SK-N-SH treated with all-trans-retinoic acid at 6 μM for 48 hours (cell line): ENCODE results near the gene SNTN.

Experiments
- ATAC-seq: fragments of 200-7000 bp; cut with Tn5 transposase; 3 replicates; pipeline ENCODE4 v1.9.1; 2020; ENCODE audit warnings: mild to moderate bottlenecking, moderate library complexity
- ARNTL ChIP-seq: fragments of 450-650 bp; formaldehyde crosslinking; IDR thresholded peaks from 2 replicates; pipeline ENCODE4 v1.5.0; 2020; ENCODE audit warnings: low read depth, mild to moderate bottlenecking, moderate library complexity, borderline replicate concordance
- BACH2 ChIP-seq: fragments of 250-450 bp; sonication (Bioruptor Pico); IDR thresholded peaks from 2 replicates; pipeline ENCODE4 v1.9.0; 2021; ENCODE audit warnings: mild to moderate bottlenecking, borderline replicate concordance
- CSDC2 ChIP-seq: fragments of 250-450 bp; sonication (Bioruptor Pico); IDR thresholded peaks from 2 replicates; pipeline ENCODE4 v1.5.0; 2020; ENCODE audit warnings: mild to moderate bottlenecking, moderate library complexity
- CSRNP3 ChIP-seq: fragments of 250-450 bp; sonication (Bioruptor Pico); IDR thresholded peaks from 2 replicates; pipeline ENCODE4 v1.5.1; 2021; ENCODE audit warnings: mild to moderate bottlenecking, moderate library complexity
- ESRRG ChIP-seq: fragments of 250-450 bp; sonication (Bioruptor Pico); IDR thresholded peaks from 2 replicates; pipeline ENCODE4 v1.6.1; 2021; ENCODE audit warnings: mild to moderate bottlenecking
- GLIS3 ChIP-seq: fragments of 250-450 bp; sonication (Bioruptor Pico); IDR thresholded peaks from 2 replicates; pipeline ENCODE4 v1.5.0; 2020; ENCODE audit warnings: mild to moderate bottlenecking, moderate library complexity
- ISL1 ChIP-seq: fragments of 250-450 bp; sonication (Bioruptor Pico); IDR thresholded peaks from 2 replicates; pipeline ENCODE4 v2.1.2; 2022; ENCODE audit warnings: mild to moderate bottlenecking, moderate library complexity
- OSR1 ChIP-seq: fragments of 250-450 bp; sonication (Bioruptor Pico); IDR thresholded peaks from 2 replicates; pipeline ENCODE4 v1.8.0; 2022; ENCODE audit warnings: moderate library complexity, mild to moderate bottlenecking, inconsistent platforms
- PATZ1 ChIP-seq: fragments of 250-450 bp; sonication (Bioruptor Pico); IDR thresholded peaks from 2 replicates; pipeline ENCODE4 v1.8.0; 2020; ENCODE audit warnings: mild to moderate bottlenecking, moderate library complexity, borderline replicate concordance
- PPARA ChIP-seq: fragments of 250-450 bp; sonication (Bioruptor Pico); IDR thresholded peaks from 2 replicates; pipeline ENCODE4 v1.5.0; 2020; ENCODE audit warnings: mild to moderate bottlenecking, borderline replicate concordance
- RARB ChIP-seq: fragments of 250-450 bp; sonication (Bioruptor Pico); IDR thresholded peaks from 2 replicates; pipeline ENCODE4 v1.8.0; 2021; ENCODE audit warnings: mild to moderate bottlenecking, moderate library complexity
- SNAI2 ChIP-seq: fragments of 250-450 bp; sonication (Bioruptor Pico); IDR thresholded peaks from 2 replicates; pipeline ENCODE4 v1.5.0; 2020; ENCODE audit warnings: mild to moderate bottlenecking, moderate library complexity
- TCF4 ChIP-seq: fragments of 250-450 bp; sonication (Bioruptor Pico); IDR thresholded peaks from 2 replicates; pipeline ENCODE4 v1.8.0; 2021; ENCODE audit warnings: mild to moderate bottlenecking, moderate library complexity, borderline replicate concordance
- TOX ChIP-seq: fragments of 250-450 bp; sonication (Bioruptor Pico); IDR thresholded peaks from 2 replicates; pipeline ENCODE4 v1.8.0; 2021; ENCODE audit warnings: mild to moderate bottlenecking, moderate library complexity, borderline replicate concordance
- TSHZ2 ChIP-seq: fragments of 250-450 bp; sonication (Bioruptor Pico); IDR thresholded peaks from 2 replicates; pipeline ENCODE4 v1.5.0; 2020; ENCODE audit warnings: mild to moderate bottlenecking, moderate library complexity
- ZC3H10 ChIP-seq: fragments of 250-450 bp; sonication (Bioruptor Pico); IDR thresholded peaks from 2 replicates; pipeline ENCODE4 v1.5.1; 2021; ENCODE audit warnings: mild to moderate bottlenecking, moderate library complexity
- ZFP3 ChIP-seq: fragments of 250-450 bp; sonication (Bioruptor Pico); IDR thresholded peaks from 2 replicates; pipeline ENCODE4 v1.5.0; 2020; ENCODE audit warnings: mild to moderate bottlenecking, moderate library complexity
- ZFP30 ChIP-seq: fragments of 450-650 bp; formaldehyde crosslinking; IDR thresholded peaks from 2 replicates; pipeline ENCODE4 v1.5.0; 2022; ENCODE audit warnings: mild to moderate bottlenecking, moderate library complexity
- ZNF565 ChIP-seq: fragments of 450-650 bp; formaldehyde crosslinking; conservative IDR thresholded peaks from 2 replicates; pipeline ENCODE4 v1.5.0; 2020; ENCODE audit warnings: low read depth, mild to moderate bottlenecking, moderate library complexity
- ZNF70 ChIP-seq: fragments of 450-650 bp; formaldehyde crosslinking; IDR thresholded peaks from 2 replicates; pipeline ENCODE4 v1.5.0; 2020; ENCODE audit warnings: mild to moderate bottlenecking, moderate library complexity
- ZNF8 ChIP-seq: fragments of 450-650 bp; formaldehyde crosslinking; IDR thresholded peaks from 2 replicates; pipeline ENCODE4 v1.5.0; 2020; ENCODE audit warnings: mild to moderate bottlenecking, moderate library complexity
- TF ChIP-seq, protein P1 (sequence below): fragments of 250-450 bp; sonication (Bioruptor Pico); IDR thresholded peaks from 2 replicates; pipeline ENCODE4 v1.8.0; 2021; ENCODE audit warnings: low read depth, mild to moderate bottlenecking, moderate library complexity, borderline replicate concordance
- TF ChIP-seq, protein P2 (sequence below): fragments of 250-450 bp; sonication (Bioruptor Pico); IDR thresholded peaks from 2 replicates; pipeline ENCODE4 v1.5.1; 2020; ENCODE audit warnings: low read depth, mild to moderate bottlenecking, moderate library complexity

SNTN gene

DNA sequence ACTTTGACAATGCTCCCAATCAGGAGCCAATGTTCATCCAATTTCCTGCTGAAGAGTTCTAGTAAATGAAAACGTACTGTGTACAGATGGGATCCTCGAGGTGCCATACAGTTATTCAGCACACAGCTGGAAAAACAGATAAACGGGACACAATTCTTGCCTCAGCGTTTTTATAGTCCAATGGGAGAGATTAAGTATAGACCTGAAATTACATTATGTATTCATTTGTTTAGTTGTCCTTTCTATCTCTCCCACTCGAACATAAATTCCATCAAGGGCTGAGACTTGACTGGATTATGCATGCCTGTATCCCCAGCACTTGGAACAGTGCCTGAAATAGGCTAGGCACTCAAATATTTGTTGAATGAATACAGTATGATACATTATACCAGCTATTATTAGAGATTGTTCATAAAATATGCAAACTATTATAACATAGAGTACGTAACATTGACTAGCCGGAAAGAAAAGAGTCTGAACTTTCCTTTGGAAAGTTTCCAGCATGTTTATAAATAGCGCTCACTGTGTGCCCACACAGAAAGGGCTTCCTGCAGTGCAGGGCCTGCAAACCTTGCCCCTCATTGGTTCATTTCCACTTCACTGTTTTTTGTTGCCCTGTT is 27.4 kb upstream of the SNTN start:
- no peak for TF ChIP-seq ZNF565 (CRISPR knock-in tag)
- TF ChIP-seq TCF4 (CRISPR knock-in tag) = no peak
- no peak for TF ChIP-seq RARB (CRISPR knock-in tag)
- no peak for TF ChIP-seq PPARA (CRISPR knock-in tag)
- peak; percentile 40; the same call in 1 of the 2 replicates for TF ChIP-seq ISL1
- no peak for TF ChIP-seq GLIS3 (CRISPR knock-in tag)
- peak; percentile 97 for ATAC-seq

GRCh38 chr3:63631670-63632069 is 20.8 kb upstream of the SNTN start:
- no peak for ATAC-seq
- no peak for TF ChIP-seq ZC3H10 (CRISPR knock-in tag)
- no peak for TF ChIP-seq ZNF70 (CRISPR knock-in tag)
- no peak for TF ChIP-seq ISL1
- no peak for TF ChIP-seq TOX (CRISPR knock-in tag)
- TF ChIP-seq PPARA (CRISPR knock-in tag) = no peak
- no peak for TF ChIP-seq ZNF8 (CRISPR knock-in tag)
- TF ChIP-seq ZFP30 = no peak
- TF ChIP-seq TCF4 (CRISPR knock-in tag) = no peak
- TF ChIP-seq GLIS3 (CRISPR knock-in tag) = no peak

DNA sequence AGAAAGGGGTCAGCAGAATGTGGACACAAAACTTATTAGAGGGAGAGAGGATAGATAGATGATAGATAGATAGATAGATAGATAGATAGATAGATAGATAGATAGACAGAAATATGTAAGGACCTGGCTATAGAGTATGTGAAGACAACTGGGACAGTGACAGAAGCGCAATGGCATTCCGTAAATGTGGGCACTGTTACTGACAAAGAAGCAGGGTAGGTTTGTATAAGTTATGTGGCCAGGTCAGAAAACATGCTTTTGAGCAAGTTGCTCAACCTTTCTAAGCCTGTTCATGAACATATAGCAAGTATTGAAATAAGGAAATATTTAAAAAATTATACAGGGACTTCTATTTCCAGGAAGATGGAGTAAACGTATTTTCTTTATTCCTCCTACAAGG is 17.3 kb upstream of the SNTN start:
- no peak for ATAC-seq
- TF ChIP-seq, protein P1, sequence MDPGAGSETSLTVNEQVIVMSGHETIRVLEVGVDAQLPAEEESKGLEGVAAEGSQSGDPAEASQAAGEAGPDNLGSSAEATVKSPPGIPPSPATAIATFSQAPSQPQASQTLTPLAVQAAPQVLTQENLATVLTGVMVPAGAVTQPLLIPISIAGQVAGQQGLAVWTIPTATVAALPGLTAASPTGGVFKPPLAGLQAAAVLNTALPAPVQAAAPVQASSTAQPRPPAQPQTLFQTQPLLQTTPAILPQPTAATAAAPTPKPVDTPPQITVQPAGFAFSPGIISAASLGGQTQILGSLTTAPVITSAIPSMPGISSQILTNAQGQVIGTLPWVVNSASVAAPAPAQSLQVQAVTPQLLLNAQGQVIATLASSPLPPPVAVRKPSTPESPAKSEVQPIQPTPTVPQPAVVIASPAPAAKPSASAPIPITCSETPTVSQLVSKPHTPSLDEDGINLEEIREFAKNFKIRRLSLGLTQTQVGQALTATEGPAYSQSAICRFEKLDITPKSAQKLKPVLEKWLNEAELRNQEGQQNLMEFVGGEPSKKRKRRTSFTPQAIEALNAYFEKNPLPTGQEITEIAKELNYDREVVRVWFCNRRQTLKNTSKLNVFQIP (CRISPR knock-in tag) = no peak
- TF ChIP-seq OSR1 = no peak
- no peak for TF ChIP-seq ZFP3
- TF ChIP-seq TCF4 (CRISPR knock-in tag) = no peak
- no peak for TF ChIP-seq CSDC2 (CRISPR knock-in tag)
- no peak for TF ChIP-seq TOX (CRISPR knock-in tag)
- no peak for TF ChIP-seq ZNF565 (CRISPR knock-in tag)
- TF ChIP-seq ZC3H10 (CRISPR knock-in tag) = no peak
- no peak for TF ChIP-seq ESRRG
- TF ChIP-seq CSRNP3 = no peak
- no peak for TF ChIP-seq SNAI2 (CRISPR knock-in tag)
- TF ChIP-seq ZFP30 = no peak
- no peak for TF ChIP-seq ZNF70 (CRISPR knock-in tag)
- no peak for TF ChIP-seq ZNF8 (CRISPR knock-in tag)

DNA sequence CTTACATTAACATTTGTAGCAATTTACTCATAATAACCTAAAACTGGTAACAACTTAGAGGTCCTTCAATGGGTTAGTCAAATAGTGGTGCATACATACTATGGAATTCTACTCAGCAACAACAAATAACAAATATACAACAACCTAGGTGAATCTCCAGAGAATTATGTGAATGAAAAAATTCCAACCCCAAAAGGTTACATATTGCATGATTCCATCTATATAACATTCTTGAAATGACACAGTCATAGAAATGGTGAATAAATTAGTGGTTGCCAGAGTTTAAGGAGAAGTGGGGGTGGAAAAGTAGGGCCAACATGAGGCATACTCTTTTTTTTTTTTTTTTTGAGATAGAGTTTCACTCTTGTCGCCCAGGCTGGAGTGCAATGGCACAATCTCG is 12.7 kb upstream of the SNTN start:
- TF ChIP-seq BACH2 (CRISPR knock-in tag) (no peak), PATZ1 (CRISPR knock-in tag) (no peak), ZFP30 (no peak), ZNF8 (CRISPR knock-in tag) (no peak), OSR1 (no peak), ESRRG (no peak), RARB (CRISPR knock-in tag) (no peak)

DNA sequence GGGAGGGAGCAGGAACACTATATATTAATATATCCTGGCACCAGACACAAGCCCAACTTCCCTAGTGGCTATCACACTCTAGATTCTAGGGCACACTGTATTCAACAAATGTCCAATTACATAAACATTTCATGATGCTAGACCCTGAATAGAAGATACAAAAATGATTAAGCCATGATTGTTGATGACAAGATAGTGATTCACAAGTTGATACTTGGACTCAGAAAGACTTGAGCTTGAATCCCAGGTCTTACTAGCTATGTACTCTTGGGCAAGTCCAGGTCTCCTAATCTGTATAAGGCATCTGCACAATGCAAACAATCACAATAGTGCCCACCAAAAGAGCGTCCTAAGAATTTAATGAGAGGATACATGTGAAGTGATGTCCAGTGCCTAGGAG is 10.0 kb upstream of the SNTN start:
- TF ChIP-seq TOX (CRISPR knock-in tag) (no peak), ARNTL (no peak), ZC3H10 (CRISPR knock-in tag) (no peak), ZFP3 (no peak), ZNF70 (CRISPR knock-in tag) (no peak), CSDC2 (CRISPR knock-in tag) (no peak), SNAI2 (CRISPR knock-in tag) (no peak), TCF4 (CRISPR knock-in tag) (no peak), ESRRG (no peak), GLIS3 (CRISPR knock-in tag) (no peak), PPARA (CRISPR knock-in tag) (no peak), ISL1 (no peak), TSHZ2 (CRISPR knock-in tag) (no peak)
- TF ChIP-seq, protein P2, sequence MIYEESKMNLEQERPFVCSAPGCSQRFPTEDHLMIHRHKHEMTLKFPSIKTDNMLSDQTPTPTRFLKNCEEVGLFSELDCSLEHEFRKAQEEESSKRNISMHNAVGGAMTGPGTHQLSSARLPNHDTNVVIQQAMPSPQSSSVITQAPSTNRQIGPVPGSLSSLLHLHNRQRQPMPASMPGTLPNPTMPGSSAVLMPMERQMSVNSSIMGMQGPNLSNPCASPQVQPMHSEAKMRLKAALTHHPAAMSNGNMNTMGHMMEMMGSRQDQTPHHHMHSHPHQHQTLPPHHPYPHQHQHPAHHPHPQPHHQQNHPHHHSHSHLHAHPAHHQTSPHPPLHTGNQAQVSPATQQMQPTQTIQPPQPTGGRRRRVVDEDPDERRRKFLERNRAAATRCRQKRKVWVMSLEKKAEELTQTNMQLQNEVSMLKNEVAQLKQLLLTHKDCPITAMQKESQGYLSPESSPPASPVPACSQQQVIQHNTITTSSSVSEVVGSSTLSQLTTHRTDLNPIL (CRISPR knock-in tag) = no peak
- no peak for ATAC-seq

More for the DNA sequence above, 12.7 kb upstream of the SNTN start:
- ATAC-seq = no peak
